ENCODE results near the gene PRKG1.

- TF ChIP-seq, protein P1, sequence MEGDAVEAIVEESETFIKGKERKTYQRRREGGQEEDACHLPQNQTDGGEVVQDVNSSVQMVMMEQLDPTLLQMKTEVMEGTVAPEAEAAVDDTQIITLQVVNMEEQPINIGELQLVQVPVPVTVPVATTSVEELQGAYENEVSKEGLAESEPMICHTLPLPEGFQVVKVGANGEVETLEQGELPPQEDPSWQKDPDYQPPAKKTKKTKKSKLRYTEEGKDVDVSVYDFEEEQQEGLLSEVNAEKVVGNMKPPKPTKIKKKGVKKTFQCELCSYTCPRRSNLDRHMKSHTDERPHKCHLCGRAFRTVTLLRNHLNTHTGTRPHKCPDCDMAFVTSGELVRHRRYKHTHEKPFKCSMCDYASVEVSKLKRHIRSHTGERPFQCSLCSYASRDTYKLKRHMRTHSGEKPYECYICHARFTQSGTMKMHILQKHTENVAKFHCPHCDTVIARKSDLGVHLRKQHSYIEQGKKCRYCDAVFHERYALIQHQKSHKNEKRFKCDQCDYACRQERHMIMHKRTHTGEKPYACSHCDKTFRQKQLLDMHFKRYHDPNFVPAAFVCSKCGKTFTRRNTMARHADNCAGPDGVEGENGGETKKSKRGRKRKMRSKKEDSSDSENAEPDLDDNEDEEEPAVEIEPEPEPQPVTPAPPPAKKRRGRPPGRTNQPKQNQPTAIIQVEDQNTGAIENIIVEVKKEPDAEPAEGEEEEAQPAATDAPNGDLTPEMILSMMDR (IDR thresholded peaks at IDR 0.05) = no peak
- no peak for TF ChIP-seq POLR2A (IDR thresholded peaks at IDR 0.05)
Observed at GRCh38 chr10:51892313-51892712, 818.0 kb downstream of the PRKG1 start.
